ENCODE data around the gene ARPC1B. TPM values are rescaled to one million over a fixed set of nuclear protein-coding genes. Genes with fewer than 3 reads are reported as not detected.

Gene ARPC1B
- total and polyA plus RNA-seq, 2 experiments from 2014 or later = 485 to 599 TPM

- Histone ChIP-seq H3F3A (ENCODE audit: insufficient read depth) (peaks cover 48% of the 10 kb centered on the region), H3K27ac (no peak overlapping the region; the same call in 1 of the 2 replicates), H3K4me3 (no peak overlapping the region), H3K4me2 (ENCODE audit: unreplicated experiment) (no peak overlapping the region), H4K20me1 (ENCODE audit: insufficient read depth) (no peaks in the 10 kb centered on the region), H3K9ac (no peak overlapping the region), H3K27me3 (replicated peaks; ENCODE audit: insufficient read depth) (no peaks in the 10 kb centered on the region), H3K36me3 (ENCODE audit: low read depth) (peaks cover 38% of the 10 kb centered on the region), H3K9me2 (ENCODE audit: insufficient read depth) (no peaks in the 10 kb centered on the region), H3K9me3 (ENCODE audit: low read depth) (no peaks in the 10 kb centered on the region), H3K4me1 (ENCODE audit: insufficient read depth) (no peaks in the 10 kb centered on the region), H3K79me2 (ENCODE audit: insufficient read depth) (peaks cover 16% of the 10 kb centered on the region), H2AFZ (no peak overlapping the region)
- in situ Hi-C loops (cut with MboI) = no loop called here
- TF ChIP-seq EZH2 (IDR thresholded peaks at IDR 0.05; ENCODE audit: insufficient read depth, poor library complexity, severe bottlenecking) (no peak), EZH2phosphoT487 (IDR thresholded peaks at IDR 0.05; ENCODE audit: insufficient read depth, low read depth) (no peak)
- WGBS, 2 experiments (ENCODE audit: low coverage in 1 of 2, low lambda C conversion rate in 2 of 2, missing lambda C conversion rate in 2 of 2) = 67 to 73% methylated on average over 25 to 30 of the region's 30 CpGs
- peak; percentile 25 for DNase-seq
Measured at GRCh38 chr7:99393355-99394187, 19.0 kb downstream of the ARPC1B start.

GRCh38 chr7:99394188-99394502 lies 19.6 kb downstream of the ARPC1B start:
- Histone ChIP-seq H3K4me1 (ENCODE audit: insufficient read depth) (no peaks in the 10 kb centered on the region), H3K9ac (no peak overlapping the region), H3K27ac (no peak overlapping the region), H3K9me2 (ENCODE audit: insufficient read depth) (no peaks in the 10 kb centered on the region), H3K4me2 (ENCODE audit: unreplicated experiment) (no peak overlapping the region), H3K27me3 (replicated peaks; ENCODE audit: insufficient read depth) (no peaks in the 10 kb centered on the region), H3K79me2 (ENCODE audit: insufficient read depth) (peaks cover 16% of the 10 kb centered on the region), H3K4me3 (no peak overlapping the region), H2AFZ (no peak overlapping the region), H3K36me3 (ENCODE audit: low read depth) (peaks cover 37% of the 10 kb centered on the region), H4K20me1 (ENCODE audit: insufficient read depth) (no peaks in the 10 kb centered on the region), H3K9me3 (ENCODE audit: low read depth) (no peaks in the 10 kb centered on the region), H3F3A (ENCODE audit: insufficient read depth) (peaks cover 54% of the 10 kb centered on the region)
- DNase-seq = no peak
- TF ChIP-seq EZH2phosphoT487 (IDR thresholded peaks at IDR 0.05; ENCODE audit: insufficient read depth, low read depth) = no peak
- no peak for TF ChIP-seq EZH2 (IDR thresholded peaks at IDR 0.05; ENCODE audit: insufficient read depth, poor library complexity, severe bottlenecking)
- WGBS, 2 experiments (ENCODE audit: low coverage in 1 of 2, low lambda C conversion rate in 2 of 2, missing lambda C conversion rate in 2 of 2) = 87 to 94% methylated on average over 4 of the region's 4 CpGs
- in situ Hi-C loops (cut with MboI) = no loop called here

GRCh38 chr7:99395616-99396327 lies 21.2 kb downstream of the ARPC1B start:
- in situ Hi-C loops (cut with MboI) = no loop called here
- no peak for TF ChIP-seq EZH2 (IDR thresholded peaks at IDR 0.05; ENCODE audit: insufficient read depth, poor library complexity, severe bottlenecking)
- no peak for TF ChIP-seq EZH2phosphoT487 (IDR thresholded peaks at IDR 0.05; ENCODE audit: insufficient read depth, low read depth)
- no peak overlapping the region for H2AFZ ChIP-seq
- peaks cover 59% of the 10 kb centered on the region for H3F3A ChIP-seq (ENCODE audit: insufficient read depth)
- no peak for DNase-seq
- no peaks in the 10 kb centered on the region for H3K9me3 ChIP-seq (ENCODE audit: low read depth)
- H3K4me2 ChIP-seq (ENCODE audit: unreplicated experiment) = no peak overlapping the region
- no peaks in the 10 kb centered on the region for H3K27me3 ChIP-seq (replicated peaks; ENCODE audit: insufficient read depth)
- peaks cover 37% of the 10 kb centered on the region for H3K36me3 ChIP-seq (ENCODE audit: low read depth)
- no peaks in the 10 kb centered on the region for H3K4me1 ChIP-seq (ENCODE audit: insufficient read depth)
- H3K79me2 ChIP-seq (ENCODE audit: insufficient read depth) = peaks cover 17% of the 10 kb centered on the region
- no peak overlapping the region for H3K4me3 ChIP-seq
- H3K9me2 ChIP-seq (ENCODE audit: insufficient read depth) = no peaks in the 10 kb centered on the region
- WGBS, 2 experiments (ENCODE audit: low coverage in 1 of 2, low lambda C conversion rate in 2 of 2, missing lambda C conversion rate in 2 of 2) = 75 to 82% methylated on average over 13 to 14 of the region's 14 CpGs
- no peak overlapping the region for H3K27ac ChIP-seq
- H4K20me1 ChIP-seq (ENCODE audit: insufficient read depth) = no peaks in the 10 kb centered on the region
- no peak overlapping the region for H3K9ac ChIP-seq

- Histone ChIP-seq H3K9me2 (ENCODE audit: insufficient read depth) (no peaks in the 10 kb centered on the region), H3K36me3 (ENCODE audit: low read depth) (peaks cover 36% of the 10 kb centered on the region), H3K9me3 (ENCODE audit: low read depth) (no peaks in the 10 kb centered on the region)
Measured at GRCh38 chr7:99396418-99397296, 22.1 kb downstream of the ARPC1B start.

More at GRCh38 chr7:99396418-99397296, 22.1 kb downstream of the ARPC1B start:
- no peak overlapping the region for H3K4me2 ChIP-seq (ENCODE audit: unreplicated experiment)
- no peak overlapping the region for H3K9ac ChIP-seq
- no peak overlapping the region for H3K4me3 ChIP-seq
- in situ Hi-C loops (cut with MboI) = no loop called here
- no peaks in the 10 kb centered on the region for H3K4me1 ChIP-seq (ENCODE audit: insufficient read depth)
- H3F3A ChIP-seq (ENCODE audit: insufficient read depth) = peaks cover 59% of the 10 kb centered on the region
- TF ChIP-seq EZH2 (IDR thresholded peaks at IDR 0.05; ENCODE audit: insufficient read depth, poor library complexity, severe bottlenecking) = no peak
- no peak for TF ChIP-seq EZH2phosphoT487 (IDR thresholded peaks at IDR 0.05; ENCODE audit: insufficient read depth, low read depth)
- no peaks in the 10 kb centered on the region for H4K20me1 ChIP-seq (ENCODE audit: insufficient read depth)
- peaks cover 17% of the 10 kb centered on the region for H3K79me2 ChIP-seq (ENCODE audit: insufficient read depth)
- no peak overlapping the region for H3K27ac ChIP-seq
- no peaks in the 10 kb centered on the region for H3K27me3 ChIP-seq (replicated peaks; ENCODE audit: insufficient read depth)
- 72 to 78% methylated on average over 18 to 21 of the region's 21 CpGs for WGBS, 2 experiments (ENCODE audit: low coverage in 1 of 2, low lambda C conversion rate in 2 of 2, missing lambda C conversion rate in 2 of 2)
- H2AFZ ChIP-seq = no peak overlapping the region
- no peak for DNase-seq
